Osteocyte (in vitro differentiated cells): ENCODE measurements around the gene HPSE2. TPM values are rescaled to one million over a fixed set of nuclear protein-coding genes. Genes with fewer than 3 reads are reported as not detected.
"Not testable (repeated sequence)": the region's sequence is repeated elsewhere in the genome, so short reads cannot be mapped to it uniquely, and the experiment has no call there.

Experiments
- DNase-seq: peaks from one replicate; pipeline ENCODE4 v3.0.0; 2021; ENCODE audit warnings: mixed read lengths; ENCODE audit not compliant: unreplicated experiment; ENCODE audit errors: extremely low spot score
- H3K27ac Mint-ChIP-seq: one replicate; pipeline ENCODE4 v1.8.0; 2021; ENCODE audit warnings: mild to moderate bottlenecking, mixed read lengths; ENCODE audit not compliant: unreplicated experiment
- H3K27me3 Mint-ChIP-seq: one replicate; pipeline ENCODE4 v1.8.0; 2021; ENCODE audit warnings: mixed read lengths; ENCODE audit not compliant: unreplicated experiment
- H3K36me3 Mint-ChIP-seq: one replicate; pipeline ENCODE4 v1.8.0; 2021; ENCODE audit warnings: mixed read lengths; ENCODE audit not compliant: unreplicated experiment
- H3K4me1 Mint-ChIP-seq: one replicate; pipeline ENCODE4 v1.8.0; 2021; ENCODE audit warnings: mixed read lengths; ENCODE audit not compliant: unreplicated experiment
- H3K4me3 Mint-ChIP-seq: one replicate; pipeline ENCODE4 v1.8.0; 2021; ENCODE audit warnings: mild to moderate bottlenecking, moderate library complexity, mixed read lengths; ENCODE audit not compliant: unreplicated experiment
- H3K9me3 Mint-ChIP-seq: one replicate; pipeline ENCODE4 v1.8.0; 2021; ENCODE audit warnings: mixed read lengths; ENCODE audit not compliant: unreplicated experiment
- CTCF ChIP-seq: fragments of 200-600 bp; sonication (generic); IDR thresholded peaks from 2 replicates; pipeline ENCODE4 v1.5.0; 2021; ENCODE audit warnings: antibody characterized with exemption, mild to moderate bottlenecking, moderate library complexity
- total RNA-seq: library from RNA; stranded (reverse); gene quantifications from 2 replicates; pipeline ENCODE4 v1.2.1, GENCODE V29; 2021

Gene HPSE2
- total RNA-seq, 1 donor from 2014 or later: not detected

GRCh38 chr10:98516352-98516751 is 719.3 kb downstream of the HPSE2 start:
- H3K4me3 Mint-ChIP-seq: no peak overlapping the region
- H3K27me3 Mint-ChIP-seq: peaks cover 4% of the 10 kb centered on the region
- H3K36me3 Mint-ChIP-seq: no peaks in the 10 kb centered on the region
- DNase-seq: no peak
- H3K4me1 Mint-ChIP-seq: no peaks in the 10 kb centered on the region
- no peak overlapping the region for H3K27ac Mint-ChIP-seq
- no peak for TF ChIP-seq CTCF
- H3K9me3 Mint-ChIP-seq: no peaks in the 10 kb centered on the region

GRCh38 chr10:98513704-98514103 is 721.9 kb downstream of the HPSE2 start:
- TF ChIP-seq CTCF: no peak
- Mint-ChIP-seq H3K27me3 (peaks cover 4% of the 10 kb centered on the region), H3K4me1 (no peaks in the 10 kb centered on the region), H3K36me3 (no peaks in the 10 kb centered on the region), H3K27ac (no peak overlapping the region), H3K4me3 (no peak overlapping the region), H3K9me3 (no peaks in the 10 kb centered on the region)
- DNase-seq: no peak

- Mint-ChIP-seq H3K36me3 (no peaks in the 10 kb centered on the region), H3K4me1 (no peaks in the 10 kb centered on the region), H3K4me3 (no peak overlapping the region), H3K9me3 (no peaks in the 10 kb centered on the region), H3K27ac (no peak overlapping the region), H3K27me3 (peaks cover 7% of the 10 kb centered on the region)
- TF ChIP-seq CTCF: no peak
- no peak for DNase-seq
These were observed 723.8 kb downstream of the HPSE2 start for GRCh38 chr10:98511876-98512275.

- TF ChIP-seq CTCF: no peak
- Mint-ChIP-seq H3K4me1 (no peaks in the 10 kb centered on the region), H3K27ac (no peak overlapping the region), H3K9me3 (no peaks in the 10 kb centered on the region), H3K36me3 (no peaks in the 10 kb centered on the region), H3K4me3 (no peak overlapping the region), H3K27me3 (peaks cover 9% of the 10 kb centered on the region)
- DNase-seq: no peak
These were observed 725.1 kb downstream of the HPSE2 start for GRCh38 chr10:98510412-98510995.

GRCh38 chr10:98509745-98510144 is 725.9 kb downstream of the HPSE2 start:
- Mint-ChIP-seq H3K9me3 (no peaks in the 10 kb centered on the region), H3K27ac (no peak overlapping the region), H3K4me3 (no peak overlapping the region), H3K4me1 (no peaks in the 10 kb centered on the region), H3K36me3 (no peaks in the 10 kb centered on the region), H3K27me3 (peaks cover 9% of the 10 kb centered on the region)
- DNase-seq: no peak
- TF ChIP-seq CTCF: no peak

- not testable (repeated sequence) for H3K4me1 Mint-ChIP-seq, DNase-seq, H3K4me3 Mint-ChIP-seq, H3K36me3 Mint-ChIP-seq, H3K27ac Mint-ChIP-seq
- peaks cover 12% of the 10 kb centered on the region for H3K9me3 Mint-ChIP-seq
- H3K27me3 Mint-ChIP-seq: peaks cover 28% of the 10 kb centered on the region
These were observed 733.1 kb downstream of the HPSE2 start for GRCh38 chr10:98502535-98502934.
